SK-N-MC (cell line): ENCODE data around the gene DDC.
A peak's percentile ranks its signal among the peaks of the same experiment; 100 is the strongest.

Source experiments
- DNase-seq: peaks from one replicate; pipeline ENCODE4 v3.0.0-alpha.2; 2011; ENCODE audit warnings: low read depth, low spot score
- H3K27ac ChIP-seq: fragments of 200-600 bp; sonication (generic); 2 replicates; pipeline ENCODE4 v1.5.1; 2016; ENCODE audit warnings: mixed run types
- H3K36me3 ChIP-seq: fragments of 200-600 bp; sonication (generic); 2 replicates; pipeline ENCODE4 v1.6.1; 2017; ENCODE audit warnings: antibody characterized with exemption, low read length, mixed read lengths; ENCODE audit not compliant: insufficient read depth
- H3K4me3 ChIP-seq: fragments of 200-600 bp; sonication (generic); 2 replicates; pipeline ENCODE4 v1.5.1; 2016
- H3K9ac ChIP-seq: fragments of 200-600 bp; sonication (generic); 2 replicates; pipeline ENCODE4 v1.8.0; 2017; ENCODE audit warnings: mixed run types, mixed read lengths; ENCODE audit not compliant: insufficient read length
- H3K9me3 ChIP-seq: fragments of 200-600 bp; sonication (generic); 2 replicates; pipeline ENCODE4 v1.6.1; 2017; ENCODE audit warnings: low read depth, mild to moderate bottlenecking, antibody characterized with exemption, low read length, moderate library complexity, mixed read lengths
- EZH2 ChIP-seq: fragments of 200-600 bp; sonication (generic); IDR thresholded peaks from one replicate; pipeline ENCODE4 v1.6.1; 2017; ENCODE audit warnings: antibody characterized with exemption
- FOXP2 ChIP-seq: optimal IDR thresholded peaks from 2 replicates; pipeline ENCODE3; 2011; ENCODE audit warnings: mild to moderate bottlenecking, moderate library complexity; ENCODE audit not compliant: insufficient read depth; ENCODE audit errors: extremely low read length, control extremely low read depth
- POLR2AphosphoS5 ChIP-seq: IDR thresholded peaks from 2 replicates; pipeline ENCODE4 v1.6.1; 2012; ENCODE audit warnings: mild to moderate bottlenecking, low read depth, low read length, borderline replicate concordance

The DDC gene

GRCh38 chr7:50502001-50502684, 63.1 kb downstream of the DDC start:
- Histone ChIP-seq H3K36me3 (no peaks in the 10 kb centered on the region), H3K9ac (no peak overlapping the region), H3K9me3 (no peaks in the 10 kb centered on the region), H3K4me3 (no peak overlapping the region), H3K27ac (no peak overlapping the region)
- DNase-seq, result no peak
- no peak for TF ChIP-seq FOXP2
- no peak for TF ChIP-seq EZH2
- TF ChIP-seq POLR2AphosphoS5, result no peak

GRCh38 chr7:50499092-50499491, 66.1 kb downstream of the DDC start:
- H3K4me3 ChIP-seq, result no peak overlapping the region
- H3K36me3 ChIP-seq, result no peaks in the 10 kb centered on the region
- H3K9ac ChIP-seq, result no peak overlapping the region
- TF ChIP-seq FOXP2 (no peak), POLR2AphosphoS5 (no peak), EZH2 (no peak)
- H3K9me3 ChIP-seq, result no peaks in the 10 kb centered on the region
- no peak overlapping the region for H3K27ac ChIP-seq
- DNase-seq, result no peak

GRCh38 chr7:50497968-50498367, 67.2 kb downstream of the DDC start:
- H3K4me3 ChIP-seq, result no peak overlapping the region
- H3K9me3 ChIP-seq, result no peaks in the 10 kb centered on the region
- no peak for TF ChIP-seq EZH2
- TF ChIP-seq FOXP2, result no peak
- TF ChIP-seq POLR2AphosphoS5, result no peak
- no peak overlapping the region for H3K27ac ChIP-seq
- no peak overlapping the region for H3K9ac ChIP-seq
- H3K36me3 ChIP-seq, result no peaks in the 10 kb centered on the region
- peak; percentile 44 for DNase-seq

GRCh38 chr7:50497068-50497642, 68.0 kb downstream of the DDC start:
- no peak overlapping the region for H3K27ac ChIP-seq
- no peaks in the 10 kb centered on the region for H3K36me3 ChIP-seq
- DNase-seq, result no peak
- H3K9me3 ChIP-seq, result no peaks in the 10 kb centered on the region
- no peak overlapping the region for H3K4me3 ChIP-seq
- H3K9ac ChIP-seq, result no peak overlapping the region
- no peak for TF ChIP-seq FOXP2
- TF ChIP-seq EZH2, result no peak
- no peak for TF ChIP-seq POLR2AphosphoS5

- TF ChIP-seq FOXP2 (no peak), POLR2AphosphoS5 (no peak), EZH2 (no peak)
- Histone ChIP-seq H3K9ac (no peak overlapping the region), H3K27ac (no peak overlapping the region), H3K9me3 (no peaks in the 10 kb centered on the region), H3K36me3 (no peaks in the 10 kb centered on the region), H3K4me3 (no peak overlapping the region)
- no peak for DNase-seq
These were observed 68.6 kb downstream of the DDC start for GRCh38 chr7:50496569-50496968.

- no peak overlapping the region for H3K4me3 ChIP-seq
- no peak overlapping the region for H3K27ac ChIP-seq
- DNase-seq, result no peak
- no peaks in the 10 kb centered on the region for H3K36me3 ChIP-seq
- H3K9me3 ChIP-seq, result no peaks in the 10 kb centered on the region
- no peak overlapping the region for H3K9ac ChIP-seq
- TF ChIP-seq EZH2, result no peak
- no peak for TF ChIP-seq POLR2AphosphoS5
- TF ChIP-seq FOXP2, result no peak
These were observed 69.5 kb downstream of the DDC start for GRCh38 chr7:50495746-50496145.

- no peak overlapping the region for H3K27ac ChIP-seq
- no peaks in the 10 kb centered on the region for H3K36me3 ChIP-seq
- no peak for DNase-seq
- H3K9me3 ChIP-seq, result no peaks in the 10 kb centered on the region
- no peak for TF ChIP-seq FOXP2
- no peak for TF ChIP-seq EZH2
- no peak for TF ChIP-seq POLR2AphosphoS5
- no peak overlapping the region for H3K4me3 ChIP-seq
- no peak overlapping the region for H3K9ac ChIP-seq
These were observed 72.3 kb downstream of the DDC start for GRCh38 chr7:50492770-50493519.

- no peak overlapping the region for H3K4me3 ChIP-seq
- TF ChIP-seq EZH2 (no peak), FOXP2 (no peak), POLR2AphosphoS5 (no peak)
- H3K36me3 ChIP-seq, result no peaks in the 10 kb centered on the region
- DNase-seq, result no peak
- no peaks in the 10 kb centered on the region for H3K9me3 ChIP-seq
- H3K9ac ChIP-seq, result no peak overlapping the region
- H3K27ac ChIP-seq, result no peak overlapping the region
These were observed 73.3 kb downstream of the DDC start for GRCh38 chr7:50491943-50492342.

GRCh38 chr7:50491209-50491608, 74.0 kb downstream of the DDC start:
- H3K4me3 ChIP-seq, result no peak overlapping the region
- no peak for DNase-seq
- no peaks in the 10 kb centered on the region for H3K36me3 ChIP-seq
- no peak overlapping the region for H3K27ac ChIP-seq
- no peak overlapping the region for H3K9ac ChIP-seq
- no peaks in the 10 kb centered on the region for H3K9me3 ChIP-seq
- no peak for TF ChIP-seq FOXP2
- TF ChIP-seq EZH2, result no peak
